ENCODE results near the gene BTG2. TPM values are rescaled to one million over a fixed set of nuclear protein-coding genes. Genes with fewer than 3 reads are reported as not detected.

The BTG2 gene
- total RNA-seq, 4 donors from 2014 or later, result 74.5 to 169 (median 116) TPM

DNA sequence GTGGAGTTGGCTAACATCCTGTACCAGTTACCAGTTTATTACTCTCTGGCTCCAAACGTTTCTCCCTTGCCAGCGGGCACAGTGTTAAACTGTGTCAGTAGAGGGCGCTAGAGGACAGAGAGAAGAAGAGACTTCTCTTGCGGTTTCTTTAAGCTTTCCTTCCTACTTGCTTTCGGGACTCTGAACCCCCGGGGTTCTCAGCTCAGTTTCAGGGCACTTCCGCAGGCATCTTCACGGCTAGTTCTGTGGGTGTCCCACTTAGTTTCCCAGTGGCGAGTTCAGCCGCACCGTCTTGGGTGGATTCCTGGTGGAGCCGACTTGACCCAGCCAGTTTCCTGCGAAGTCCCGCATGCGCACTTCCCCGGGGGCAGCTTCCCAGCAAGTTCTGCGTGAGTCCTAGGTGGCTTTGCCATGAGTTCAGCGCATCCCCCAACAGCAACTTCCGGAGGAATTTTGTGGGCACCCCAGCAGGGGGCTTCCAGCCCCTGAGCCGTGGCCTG is 37.9 kb upstream of the BTG2 start:
- Histone ChIP-seq H3K4me1 (peaks cover 0 to 30% (median 3%) of the 10 kb centered on the region in 3 donors), H3K27me3 (no peaks in the 10 kb centered on the region), H3K36me3 (no peaks in the 10 kb centered on the region), H3K4me3 (peak overlapping the region; percentile 45 to 56), H3K27ac (peak overlapping the region; percentile 18 to 87 (median 80)), H3K9me3 (no peaks in the 10 kb centered on the region)
- peak; percentile 77 for ATAC-seq
- TF ChIP-seq EP300 (IDR thresholded peaks at IDR 0.05), result no peak
- TF ChIP-seq, protein P1, sequence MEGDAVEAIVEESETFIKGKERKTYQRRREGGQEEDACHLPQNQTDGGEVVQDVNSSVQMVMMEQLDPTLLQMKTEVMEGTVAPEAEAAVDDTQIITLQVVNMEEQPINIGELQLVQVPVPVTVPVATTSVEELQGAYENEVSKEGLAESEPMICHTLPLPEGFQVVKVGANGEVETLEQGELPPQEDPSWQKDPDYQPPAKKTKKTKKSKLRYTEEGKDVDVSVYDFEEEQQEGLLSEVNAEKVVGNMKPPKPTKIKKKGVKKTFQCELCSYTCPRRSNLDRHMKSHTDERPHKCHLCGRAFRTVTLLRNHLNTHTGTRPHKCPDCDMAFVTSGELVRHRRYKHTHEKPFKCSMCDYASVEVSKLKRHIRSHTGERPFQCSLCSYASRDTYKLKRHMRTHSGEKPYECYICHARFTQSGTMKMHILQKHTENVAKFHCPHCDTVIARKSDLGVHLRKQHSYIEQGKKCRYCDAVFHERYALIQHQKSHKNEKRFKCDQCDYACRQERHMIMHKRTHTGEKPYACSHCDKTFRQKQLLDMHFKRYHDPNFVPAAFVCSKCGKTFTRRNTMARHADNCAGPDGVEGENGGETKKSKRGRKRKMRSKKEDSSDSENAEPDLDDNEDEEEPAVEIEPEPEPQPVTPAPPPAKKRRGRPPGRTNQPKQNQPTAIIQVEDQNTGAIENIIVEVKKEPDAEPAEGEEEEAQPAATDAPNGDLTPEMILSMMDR (IDR thresholded peaks at IDR 0.05), result peak; percentile 86 to 94 (median 91)
- no peak for TF ChIP-seq POLR2A (IDR thresholded peaks at IDR 0.05)
- TF ChIP-seq POLR2AphosphoS5 (IDR thresholded peaks at IDR 0.05), result peak; percentile 49
- WGBS, 2 donors (ENCODE audit: low coverage in 1 of 2), result 0% methylated on average over 1 to 5 of the region's 20 CpGs

DNA sequence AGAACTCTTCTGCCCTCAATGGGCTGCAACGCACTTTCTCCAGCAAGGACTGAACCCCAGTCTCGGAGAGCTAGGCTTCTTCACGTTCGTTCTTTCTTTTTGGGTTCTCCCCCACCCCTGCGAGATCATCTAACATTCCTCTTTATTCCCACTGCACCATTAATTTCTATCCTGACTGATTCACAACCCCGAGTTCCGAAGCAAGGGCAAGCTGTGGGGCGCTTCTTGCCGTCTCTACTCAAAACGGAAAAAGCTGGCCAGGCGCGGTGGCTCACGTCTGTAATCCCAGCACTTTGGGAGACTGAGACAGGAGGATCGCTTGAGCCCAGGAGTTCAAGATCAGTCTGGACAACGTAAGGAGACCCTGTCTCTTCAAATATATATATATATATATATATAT is 37.4 kb upstream of the BTG2 start:
- Histone ChIP-seq H3K27me3 (no peaks in the 10 kb centered on the region), H3K4me3 (peak overlapping the region; percentile 45 to 56), H3K36me3 (no peaks in the 10 kb centered on the region), H3K27ac (peak overlapping the region; percentile 18 to 87 (median 80)), H3K4me1 (peaks cover 0 to 35% (median 5%) of the 10 kb centered on the region in 3 donors), H3K9me3 (no peaks in the 10 kb centered on the region)
- 17 to 43% methylated on average over 4 to 11 of the region's 15 CpGs for WGBS, 2 donors (ENCODE audit: low coverage in 1 of 2)
- TF ChIP-seq POLR2A (IDR thresholded peaks at IDR 0.05), result no peak
- no peak for TF ChIP-seq POLR2AphosphoS5 (IDR thresholded peaks at IDR 0.05)
- TF ChIP-seq, protein P1 (IDR thresholded peaks at IDR 0.05), result no peak
- TF ChIP-seq EP300 (IDR thresholded peaks at IDR 0.05), result no peak
- ATAC-seq, result no peak

DNA sequence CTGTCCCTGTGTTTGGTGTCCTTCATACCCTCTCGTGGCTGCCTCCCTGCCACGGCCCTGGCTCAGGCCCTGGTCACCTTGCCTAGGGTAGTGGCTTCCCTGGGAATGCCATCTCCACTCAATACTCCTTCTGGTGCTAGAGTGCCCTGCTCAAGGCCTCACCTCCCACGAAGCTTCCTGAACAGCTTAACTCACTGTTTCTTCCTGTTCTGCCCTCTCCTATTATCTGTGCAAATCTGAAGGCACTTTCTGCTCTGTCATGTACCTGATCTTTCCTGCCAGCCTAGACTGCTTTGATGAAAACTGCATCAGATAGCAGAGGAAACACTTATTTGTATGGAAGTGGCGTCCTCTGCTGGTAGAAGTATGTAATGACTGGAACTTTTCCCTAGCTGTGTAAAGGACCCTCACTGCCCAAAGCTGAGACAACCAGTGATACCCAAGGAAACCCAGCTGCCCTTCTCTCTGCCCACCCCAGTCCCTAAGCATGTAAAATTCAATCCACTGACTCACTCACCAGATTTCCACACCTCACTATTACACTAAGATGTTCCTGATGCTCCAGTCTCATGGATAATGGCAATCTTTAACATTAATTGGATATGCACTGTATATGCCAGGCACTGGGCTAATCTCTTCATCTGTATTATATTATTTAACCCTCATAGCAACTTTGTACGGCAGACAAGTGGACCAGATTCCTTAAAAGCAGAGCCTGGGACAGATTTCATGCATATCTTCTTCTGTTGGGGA is 36.2 kb upstream of the BTG2 start:
- Histone ChIP-seq H3K27me3 (no peaks in the 10 kb centered on the region), H3K4me1 (peaks cover 0 to 46% (median 13%) of the 10 kb centered on the region in 3 donors), H3K36me3 (no peaks in the 10 kb centered on the region), H3K4me3 (no peak overlapping the region), H3K9me3 (no peaks in the 10 kb centered on the region), H3K27ac (peak overlapping the region in 3 of 4 donors; percentile 1 to 55 (median 14))
- no peak for ATAC-seq
- TF ChIP-seq EP300 (IDR thresholded peaks at IDR 0.05), result no peak
- no peak for TF ChIP-seq POLR2A (IDR thresholded peaks at IDR 0.05)
- no peak for TF ChIP-seq POLR2AphosphoS5 (IDR thresholded peaks at IDR 0.05)
- TF ChIP-seq, protein P1 (IDR thresholded peaks at IDR 0.05), result peak; percentile 89 to 94 (median 92)
- 40 to 50% methylated on average over 1 to 5 of the region's 5 CpGs for WGBS, 2 donors (ENCODE audit: low coverage in 1 of 2)

DNA sequence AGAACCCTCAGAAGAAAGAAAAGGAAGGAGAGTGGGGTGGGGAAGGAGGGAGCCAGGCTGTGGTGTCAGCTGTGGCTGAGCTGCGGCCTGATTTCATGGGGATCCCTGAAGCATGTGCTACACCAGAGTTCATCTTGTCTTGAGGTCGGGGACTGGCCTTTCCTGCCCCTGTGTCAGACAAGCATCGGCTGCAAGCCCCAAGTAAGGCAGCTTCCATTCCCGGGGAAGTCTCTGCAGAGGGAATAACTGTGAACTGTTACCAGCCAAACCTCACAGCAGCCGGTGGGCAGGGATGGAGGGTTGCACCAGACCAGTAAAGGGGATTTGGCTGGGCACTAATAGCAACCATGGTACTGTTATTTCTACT is 35.7 kb upstream of the BTG2 start:
- H3K27me3 ChIP-seq, result no peaks in the 10 kb centered on the region
- TF ChIP-seq EP300 (IDR thresholded peaks at IDR 0.05), result no peak
- no peak for TF ChIP-seq POLR2A (IDR thresholded peaks at IDR 0.05)
- TF ChIP-seq, protein P1 (IDR thresholded peaks at IDR 0.05), result no peak
- TF ChIP-seq POLR2AphosphoS5 (IDR thresholded peaks at IDR 0.05), result no peak
- peaks cover 0 to 52% (median 19%) of the 10 kb centered on the region in 3 donors for H3K4me1 ChIP-seq
- H3K36me3 ChIP-seq, result no peaks in the 10 kb centered on the region
- 34 to 80% methylated on average over 1 to 3 of the region's 5 CpGs for WGBS, 2 donors (ENCODE audit: low coverage in 1 of 2)
- no peak overlapping the region for H3K4me3 ChIP-seq
- ATAC-seq, result no peak
- H3K9me3 ChIP-seq, result no peaks in the 10 kb centered on the region
- no peak overlapping the region for H3K27ac ChIP-seq

DNA sequence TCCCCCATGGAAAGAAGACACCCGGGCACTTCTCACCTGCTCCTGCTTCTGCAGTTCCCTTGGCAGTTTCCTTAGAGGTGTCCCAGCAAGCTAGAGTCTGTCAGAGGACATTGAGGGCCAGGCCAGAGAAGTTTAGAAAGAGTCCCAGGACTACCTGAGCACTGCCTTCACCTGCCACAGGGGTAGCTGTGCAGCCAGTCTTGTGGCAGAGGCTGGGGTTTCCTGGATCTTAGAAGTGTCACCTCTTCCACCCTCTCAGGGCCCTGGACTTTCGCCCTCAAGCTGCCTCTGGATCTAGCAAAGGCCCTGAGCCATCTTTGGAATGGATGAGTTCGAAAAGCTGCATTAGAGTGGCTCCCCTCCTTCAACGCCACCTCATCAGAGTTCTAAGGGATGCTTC is 34.9 kb upstream of the BTG2 start:
- peaks cover 0 to 60% (median 27%) of the 10 kb centered on the region in 3 donors for H3K4me1 ChIP-seq
- no peak overlapping the region for H3K27ac ChIP-seq
- 69% methylated on average over 3 of the region's 4 CpGs; no CpG with 5 or more reads in 1 of the 2 donors for WGBS, 2 donors (ENCODE audit: low coverage in 1 of 2)
- H3K4me3 ChIP-seq, result no peak overlapping the region
- no peaks in the 10 kb centered on the region for H3K9me3 ChIP-seq
- no peak for ATAC-seq
- H3K27me3 ChIP-seq, result no peaks in the 10 kb centered on the region
- H3K36me3 ChIP-seq, result no peaks in the 10 kb centered on the region
- TF ChIP-seq EP300 (IDR thresholded peaks at IDR 0.05) (no peak), POLR2A (IDR thresholded peaks at IDR 0.05) (no peak), POLR2AphosphoS5 (IDR thresholded peaks at IDR 0.05) (no peak)
- TF ChIP-seq, protein P1 (IDR thresholded peaks at IDR 0.05), result no peak
